Measurements from ENCODE around the gene ZNF207. TPM values are rescaled to one million over a fixed set of nuclear protein-coding genes. Genes with fewer than 3 reads are reported as not detected.

ZNF207 gene
- total and polyA plus RNA-seq, 2 of the 8 experiments (the other 6 are each of a cell fraction or from before 2014, with no cell fraction given) = 268 to 286 TPM

DNA sequence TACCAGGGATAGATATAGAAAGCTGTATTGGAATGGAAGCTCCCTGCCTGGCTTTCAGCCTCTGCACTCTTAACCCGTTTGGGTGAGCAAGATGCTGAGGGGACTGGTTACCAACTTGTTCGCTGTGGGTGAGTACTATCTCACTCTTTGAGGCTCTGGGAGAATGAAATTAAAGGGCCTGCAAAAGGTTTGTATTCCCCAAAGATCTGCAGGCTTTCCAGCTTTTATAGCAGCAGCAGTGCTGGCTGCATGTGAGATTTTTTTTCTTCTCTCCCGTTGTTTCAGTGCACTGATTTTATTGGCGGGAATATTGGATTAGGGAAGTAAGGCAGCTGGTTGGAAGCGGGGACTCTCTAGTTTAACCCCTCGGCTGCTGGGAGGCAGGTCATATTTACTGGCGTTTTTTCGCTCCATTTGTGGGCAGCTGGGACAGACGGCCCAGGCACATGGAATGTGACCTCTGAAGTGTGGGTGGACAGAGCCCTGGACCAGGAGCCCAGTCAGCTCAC is 38.9 kb upstream of the ZNF207 start (continued):
- TF ChIP-seq, protein P1, sequence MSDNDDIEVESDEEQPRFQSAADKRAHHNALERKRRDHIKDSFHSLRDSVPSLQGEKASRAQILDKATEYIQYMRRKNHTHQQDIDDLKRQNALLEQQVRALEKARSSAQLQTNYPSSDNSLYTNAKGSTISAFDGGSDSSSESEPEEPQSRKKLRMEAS (IDR thresholded peaks at IDR 0.05) = 0 out of 2 replicates have a peak, but pooled peaks have one; percentile 35
